ENCODE results near the gene PCDHB16. TPM values are rescaled to one million over a fixed set of nuclear protein-coding genes. Genes with fewer than 3 reads are reported as not detected.
"Not testable (repeated sequence)": the region's sequence is repeated elsewhere in the genome, so short reads cannot be mapped to it uniquely, and the experiment has no call there.

The PCDHB16 gene
- total RNA-seq, 1 experiment from 2014 or later: 6.5 TPM

GRCh38 chr5:141225421-141225820 lies 43.2 kb downstream of the PCDHB16 start:
- H4K8ac ChIP-seq (replicated peaks; ENCODE audit: insufficient read length, low read depth, low read length); H3K23ac ChIP-seq (ENCODE audit: insufficient read length, low read depth, low read length); H2BK5ac ChIP-seq (ENCODE audit: insufficient read length, low read length); H4K5ac ChIP-seq (ENCODE audit: insufficient read length, low read depth, low read length); H3K4me3 Mint-ChIP-seq; H2AFZ ChIP-seq (ENCODE audit: low read length); H3K27me3 ChIP-seq (ENCODE audit: insufficient read depth, low read length); H3K4me2 ChIP-seq (ENCODE audit: insufficient read depth, insufficient read length, low read length); H2BK20ac ChIP-seq (ENCODE audit: low read depth, low read length, poor library complexity, severe bottlenecking); H3K14ac ChIP-seq (ENCODE audit: insufficient read depth, low read length); H3T11ph ChIP-seq (ENCODE audit: low read length); H2BK15ac ChIP-seq (ENCODE audit: low read depth, low read length); DNase-seq; H3K79me1 ChIP-seq (ENCODE audit: insufficient read depth, low read depth, low read length, poor library complexity, severe bottlenecking); H3K4ac ChIP-seq (ENCODE audit: low read depth, low read length); H3K27me3 Mint-ChIP-seq (ENCODE audit: low read depth); H3K9ac ChIP-seq (ENCODE audit: extremely low read depth, insufficient read length, low read length); H2AK5ac ChIP-seq (ENCODE audit: insufficient read length, low read length); H2BK120ac ChIP-seq (ENCODE audit: low read depth, low read length, poor library complexity, severe bottlenecking); H2BK12ac ChIP-seq (ENCODE audit: insufficient read length, low read depth, low read length); H4K91ac ChIP-seq (ENCODE audit: insufficient read length, low read depth, low read length); H4K20me1 ChIP-seq (ENCODE audit: control insufficient read depth, insufficient read depth, insufficient read length); H3K18ac ChIP-seq (ENCODE audit: insufficient read length, low read depth, low read length); H3K79me2 ChIP-seq (ENCODE audit: insufficient read depth, low read length); H3K36me3 Mint-ChIP-seq (ENCODE audit: insufficient read depth in 1 of 3, low read depth in 3 of 3); H3K23me2 ChIP-seq (ENCODE audit: insufficient read length, low read depth, low read length, poor library complexity, severe bottlenecking); H3K9me3 ChIP-seq (ENCODE audit: control insufficient read depth, low read depth, low read length); H3K4me1 ChIP-seq (ENCODE audit: insufficient read depth, low read length); H3K27ac ChIP-seq (ENCODE audit: insufficient read length, low read depth, low read length); H3K27ac Mint-ChIP-seq; H3K56ac ChIP-seq (ENCODE audit: insufficient read length, low read depth, low read length): not testable (repeated sequence)
- no CpG with 5 or more reads among the region's 30 CpGs for WGBS (ENCODE audit: extremely low coverage, insufficient read length, low lambda C conversion rate)
- H3K4me1 Mint-ChIP-seq: peaks cover 12 to 19% of the 10 kb centered on the region in 2 experiments
- peaks cover 14 to 34% of the 10 kb centered on the region in 2 experiments for H3K9me3 Mint-ChIP-seq
